HCT116 (cell line): Measurements from ENCODE around the gene PXMP2. TPM values are rescaled to one million over a fixed set of nuclear protein-coding genes. Genes with fewer than 3 reads are reported as not detected.
A peak's percentile ranks its signal among the peaks of the same experiment; 100 is the strongest.

ENCODE experiments used
- ATAC-seq: fragments of 200-7000 bp; cut with Tn5 transposase; 2 replicates; pipeline ENCODE4 v1.9.1; 2020; ENCODE audit warnings: mild to moderate bottlenecking, moderate library complexity
- BruUV-seq: library from RNA; stranded (reverse); fragments of 400-500 nt; replicated peaks from 2 replicates; lab custom pipeline; 2021; lab: Mats Ljungman, UMichigan
- CTCF ChIA-PET: fragments of 300-600 bp; sonication (Branson Sonifier 250); formaldehyde crosslinking; loops from one replicate; lab custom pipeline; 2021; ENCODE audit warnings: antibody characterized with exemption; lab: Charles Lee
- POLR2A ChIA-PET: fragments of 300-600, 350-600 bp; sonication (Branson Sonifier 250); formaldehyde crosslinking; loops from one replicate; lab custom pipeline; 2021; ENCODE audit warnings: antibody characterized with exemption; lab: Charles Lee
- RAD21 ChIA-PET, 2 experiments: fragments of 300-600 bp; sonication (Branson Sonifier 250); formaldehyde crosslinking; loops; one replicate each; lab custom pipeline; 2023; ENCODE audit warnings: low total read pairs in 2 of 2; ENCODE audit not compliant: uncharacterized antibody in 2 of 2, unreplicated experiment in 2 of 2, low non-redundant PET in 1 of 2; lab: Charles Lee
- DNase-seq: peaks from one replicate; pipeline ENCODE4 v3.0.0-alpha.2; 2010; ENCODE audit warnings: low read depth, low spot score
- H2AFZ ChIP-seq: fragments of 200-600 bp; shearing (Covaris generic), sonication (generic); 2 replicates; pipeline ENCODE4 v1.6.1; 2017; ENCODE audit warnings: low read depth, mixed run types, mixed read lengths, antibody characterized with exemption, low read length; ENCODE audit not compliant: poor library complexity, severe bottlenecking
- H3K27ac ChIP-seq: 2 replicates; pipeline ENCODE4 v1.5.1; 2012; ENCODE audit warnings: low read depth, low read length
- H3K27me3 ChIP-seq: fragments of 200-600 bp; sonication (generic); 2 replicates; pipeline ENCODE4 v1.6.1; 2016; ENCODE audit warnings: mixed run types, low read length, mixed read lengths; ENCODE audit not compliant: insufficient read depth
- H3K36me3 ChIP-seq, 2 experiments: fragments of 200-500 bp in 1 of 2; fragments of 200-600 bp in 1 of 2; sonication (Bioruptor generic) in 1 of 2; sonication (generic) in 1 of 2; 2 replicates each; pipeline versions ENCODE4 v1.5.1 to v1.6.1; 2014 to 2016; ENCODE audit warnings: low read length in 2 of 2, inconsistent platforms in 1 of 2, mixed read lengths in 1 of 2, mixed run types in 1 of 2; ENCODE audit not compliant: insufficient read depth in 2 of 2, control insufficient read depth in 1 of 2
- H3K4me1 ChIP-seq, 2 experiments: fragments of 200-600 bp in 1 of 2; sonication (generic) in 1 of 2; 2 replicates each; pipeline versions ENCODE4 v1.5.1 to v1.6.1; 2012 to 2017; ENCODE audit warnings: low read length in 2 of 2, inconsistent platforms in 1 of 2, mild to moderate bottlenecking in 1 of 2, mixed read lengths in 1 of 2, mixed run types in 1 of 2, moderate library complexity in 1 of 2; ENCODE audit not compliant: insufficient read depth in 2 of 2, control insufficient read depth in 1 of 2
- H3K4me2 ChIP-seq: fragments of 200-600 bp; sonication (generic); 2 replicates; pipeline ENCODE4 v1.6.1; 2017; ENCODE audit warnings: mixed run types, low read length, mixed read lengths
- H3K4me3 ChIP-seq, 2 experiments: fragments of 200-600 bp in 1 of 2; sonication (generic) in 1 of 2; replicated peaks in 1 of 2; 2 replicates each; pipeline ENCODE4 v1.5.1; 2011 to 2016; ENCODE audit warnings: low read length in 2 of 2, control low read depth in 1 of 2, low read depth in 1 of 2, mild to moderate bottlenecking in 1 of 2, mixed read lengths in 1 of 2, mixed run types in 1 of 2
- H3K79me2 ChIP-seq: fragments of 200-600 bp; sonication (generic); 2 replicates; pipeline ENCODE4 v1.6.1; 2017; ENCODE audit warnings: mild to moderate bottlenecking, mixed run types, low read length, moderate library complexity, mixed read lengths; ENCODE audit not compliant: insufficient read depth
- H3K9ac ChIP-seq: fragments of 200-600 bp; sonication (generic); 2 replicates; pipeline ENCODE4 v1.6.1; 2016; ENCODE audit warnings: low read length, mixed read lengths
- H3K9me2 ChIP-seq: fragments of 200-600 bp; sonication (generic), shearing (Covaris generic); 2 replicates; pipeline ENCODE4 v1.6.1; 2017; ENCODE audit warnings: mixed run types, mild to moderate bottlenecking, moderate library complexity; ENCODE audit not compliant: insufficient read depth
- H3K9me3 ChIP-seq, 2 experiments: fragments of 200-500 bp in 1 of 2; fragments of 200-600 bp in 1 of 2; sonication (Bioruptor generic) in 1 of 2; sonication (generic) in 1 of 2; 2 replicates each; pipeline ENCODE4 v1.6.1; 2014 to 2017; ENCODE audit warnings: low read length in 2 of 2, mixed read lengths in 2 of 2, inconsistent platforms in 1 of 2, low read depth in 1 of 2, mild to moderate bottlenecking in 1 of 2, mixed run types in 1 of 2, moderate library complexity in 1 of 2; ENCODE audit not compliant: control insufficient read depth in 1 of 2, insufficient read depth in 1 of 2
- H4K20me1 ChIP-seq: fragments of 200-600 bp; sonication (generic), shearing (Covaris generic); 2 replicates; pipeline ENCODE4 v1.6.1; 2017; ENCODE audit warnings: mixed run types, mild to moderate bottlenecking, moderate library complexity; ENCODE audit not compliant: insufficient read depth
- CBX3 ChIP-seq: IDR thresholded peaks from 2 replicates; pipeline ENCODE4 v1.6.1; 2012; ENCODE audit warnings: low read depth
- CEBPB ChIP-seq: IDR thresholded peaks from 2 replicates; pipeline ENCODE4 v1.6.1; 2012; ENCODE audit warnings: low read depth
- EZH2 ChIP-seq: fragments of 200-600 bp; sonication (generic); IDR thresholded peaks from 2 replicates; pipeline ENCODE4 v1.6.1; 2017; ENCODE audit warnings: antibody characterized with exemption, mixed run types
- MAX ChIP-seq: IDR thresholded peaks from 2 replicates; pipeline ENCODE4 v1.6.1; 2012
- POLR2A ChIP-seq: IDR thresholded peaks from 2 replicates; pipeline ENCODE4 v1.7.0; 2011; ENCODE audit warnings: borderline replicate concordance; ENCODE audit not compliant: insufficient read depth, insufficient read length; ENCODE audit errors: extremely low read depth
- POLR2AphosphoS5 ChIP-seq: IDR thresholded peaks from 2 replicates; pipeline ENCODE4 v1.6.1; 2011; ENCODE audit warnings: mild to moderate bottlenecking, low read depth, low read length, moderate library complexity
- REST ChIP-seq: IDR thresholded peaks from 2 replicates; pipeline ENCODE4 v1.6.1; 2012; ENCODE audit warnings: low read depth
- SRF ChIP-seq: IDR thresholded peaks from 2 replicates; pipeline ENCODE4 v1.6.1; 2012; ENCODE audit warnings: low read depth
- TCF7L2 ChIP-seq: IDR thresholded peaks from 2 replicates; pipeline ENCODE4 v1.7.0; 2011; ENCODE audit warnings: borderline replicate concordance, inconsistent platforms; ENCODE audit not compliant: insufficient read depth, insufficient read length; ENCODE audit errors: extremely low read depth
- ZFX ChIP-seq: fragments of 450-650 bp; IDR thresholded peaks from 2 replicates; pipeline ENCODE4 v1.6.1; 2017
- ZNF274 ChIP-seq: fragments of 200-500 bp; sonication (Bioruptor generic); IDR thresholded peaks from 2 replicates; pipeline ENCODE4 v1.6.1; 2014; ENCODE audit warnings: mild to moderate bottlenecking, low read depth, low read length, inconsistent platforms
- intact Hi-C: fragments of 100-400 bp; cut with micrococcal nuclease; formaldehyde crosslinking; loops from 2 replicates; pipeline ENCODE4 v1.10.0; 2022
- total RNA-seq: library from RNA; stranded (reverse); gene quantifications from one replicate; pipeline ENCODE4 v1.2.1, GENCODE V29; 2021; ENCODE audit not compliant: unreplicated experiment
- TF ChIP-seq, protein P1 (sequence below), 3 experiments: fragments of 200-600 bp in 1 of 3; sonication (generic) in 1 of 3; IDR thresholded peaks in 2 of 3; conservative IDR thresholded peaks in 1 of 3; 2 replicates each; pipeline ENCODE4 v1.5.1; 2012 to 2017; ENCODE audit warnings: low read depth in 2 of 3, low read length in 2 of 3, antibody characterized with exemption in 1 of 3, borderline replicate concordance in 1 of 3, control low read depth in 1 of 3, mild to moderate bottlenecking in 1 of 3, mixed read lengths in 1 of 3, mixed run types in 1 of 3, moderate library complexity in 1 of 3; ENCODE audit not compliant: insufficient read depth in 1 of 3

The PXMP2 gene
- total RNA-seq, 1 experiment from 2014 or later = 30.9 TPM

DNA sequence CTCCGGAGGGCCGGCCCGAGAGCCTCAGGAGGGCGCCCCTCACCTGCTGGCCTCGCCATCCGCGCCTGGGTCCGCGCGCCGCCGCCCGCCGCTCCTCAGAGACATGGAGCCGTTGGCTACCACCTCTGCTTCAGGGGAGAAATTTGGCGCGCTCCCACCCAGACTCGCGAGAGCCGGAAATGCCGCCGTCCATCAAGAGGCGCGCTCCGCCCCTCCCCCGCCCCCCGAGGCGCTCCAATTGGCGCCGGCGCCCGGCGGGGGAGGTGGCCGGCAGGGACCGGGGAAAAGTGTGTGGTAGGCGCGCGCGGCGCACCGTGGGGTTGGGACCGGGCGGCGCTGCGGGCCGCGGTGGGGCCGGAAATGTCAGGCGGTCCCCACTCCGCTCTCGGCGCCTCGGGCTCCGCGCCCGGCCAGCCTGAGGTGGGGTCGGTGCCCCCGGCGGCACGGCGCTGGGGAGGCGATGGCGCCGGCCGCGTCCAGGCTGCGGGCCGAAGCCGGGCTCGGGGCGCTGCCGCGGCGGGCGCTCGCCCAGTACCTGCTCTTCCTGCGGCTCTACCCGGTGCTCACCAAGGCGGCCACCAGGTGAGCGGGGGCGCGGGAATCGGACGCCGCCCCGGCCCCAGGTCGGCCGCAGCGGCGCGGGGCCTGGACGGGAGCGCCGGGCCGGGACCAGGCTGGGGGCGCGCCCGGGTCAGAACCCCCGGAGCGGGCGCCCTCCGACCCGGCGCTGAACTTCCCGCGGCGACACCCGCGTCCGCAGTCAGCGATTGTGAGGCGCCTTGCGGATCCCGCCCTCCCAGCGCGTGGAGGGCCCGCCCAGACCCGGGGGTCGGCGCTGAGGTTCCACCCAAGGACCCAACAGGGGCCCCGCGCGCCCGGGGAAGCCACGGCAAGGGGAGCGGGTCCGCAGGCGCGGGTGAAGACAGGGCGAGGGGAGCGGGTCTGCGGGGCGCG lies at the start of gene PXMP2, which contains the start of gene POLE (continued):
- no peak for TF ChIP-seq REST
- no peak for TF ChIP-seq TCF7L2
- TF ChIP-seq POLR2AphosphoS5 = peak; percentile 73
- no peak for TF ChIP-seq EZH2

- H3K36me3 ChIP-seq = peaks cover 43 to 53% of the 10 kb centered on the region in 2 experiments; a peak in 3 of 4 replicates
- no peaks in the 10 kb centered on the region for H3K27me3 ChIP-seq
- no peaks in the 10 kb centered on the region for H3K9me2 ChIP-seq
- H3K4me2 ChIP-seq = no peak overlapping the region
- intact Hi-C loops = loop anchor here (1.0 kb wide), 2 partner anchors 38 to 223 kb away; no protein-coding TSS in a partner anchor
- POLR2A ChIA-PET = no interaction called here
- CTCF ChIA-PET = no interaction called here
- BruUV-seq = no TSS peak
- no peak overlapping the region for H3K4me3 ChIP-seq
- RAD21 ChIA-PET = no interaction called here
- H3K9ac ChIP-seq = no peak overlapping the region
- H4K20me1 ChIP-seq = no peaks in the 10 kb centered on the region
- H3K27ac ChIP-seq = no peak overlapping the region
- ATAC-seq = no peak
- TF ChIP-seq, protein P1, sequence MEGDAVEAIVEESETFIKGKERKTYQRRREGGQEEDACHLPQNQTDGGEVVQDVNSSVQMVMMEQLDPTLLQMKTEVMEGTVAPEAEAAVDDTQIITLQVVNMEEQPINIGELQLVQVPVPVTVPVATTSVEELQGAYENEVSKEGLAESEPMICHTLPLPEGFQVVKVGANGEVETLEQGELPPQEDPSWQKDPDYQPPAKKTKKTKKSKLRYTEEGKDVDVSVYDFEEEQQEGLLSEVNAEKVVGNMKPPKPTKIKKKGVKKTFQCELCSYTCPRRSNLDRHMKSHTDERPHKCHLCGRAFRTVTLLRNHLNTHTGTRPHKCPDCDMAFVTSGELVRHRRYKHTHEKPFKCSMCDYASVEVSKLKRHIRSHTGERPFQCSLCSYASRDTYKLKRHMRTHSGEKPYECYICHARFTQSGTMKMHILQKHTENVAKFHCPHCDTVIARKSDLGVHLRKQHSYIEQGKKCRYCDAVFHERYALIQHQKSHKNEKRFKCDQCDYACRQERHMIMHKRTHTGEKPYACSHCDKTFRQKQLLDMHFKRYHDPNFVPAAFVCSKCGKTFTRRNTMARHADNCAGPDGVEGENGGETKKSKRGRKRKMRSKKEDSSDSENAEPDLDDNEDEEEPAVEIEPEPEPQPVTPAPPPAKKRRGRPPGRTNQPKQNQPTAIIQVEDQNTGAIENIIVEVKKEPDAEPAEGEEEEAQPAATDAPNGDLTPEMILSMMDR (IDR thresholded peaks at IDR 0.05 in 2 of 3, conservative IDR thresholded peaks at IDR 0.05 in 1 of 3; ENCODE audit: borderline replicate concordance in 1 of 3, insufficient read depth in 1 of 3, low read depth in 2 of 3, low read length in 2 of 3) = no peak
- TF ChIP-seq POLR2A (no peak), ZFX (no peak), CEBPB (no peak), ZNF274 (no peak), MAX (no peak), SRF (no peak), CBX3 (no peak)
- TF ChIP-seq, all 23 proteins: peak for 0
- no peaks in the 10 kb centered on the region for H3K79me2 ChIP-seq
- H3K9me3 ChIP-seq = no peaks in the 10 kb centered on the region
- no peak overlapping the region for H2AFZ ChIP-seq
- DNase-seq = no peak
- no peaks in the 10 kb centered on the region for H3K4me1 ChIP-seq
These were observed 49.6 kb upstream of the PXMP2 start for GRCh38 chr12:132637811-132638210.
